Neural progenitor cell (in vitro differentiated cells): ENCODE data around the gene ABCA3.

Experiments
- CTCF ChIP-seq: fragments of 200-600 bp; sonication (generic); IDR thresholded peaks from 2 replicates; pipeline ENCODE4 v1.5.1; 2017; ENCODE audit warnings: antibody characterized with exemption, mild to moderate bottlenecking
- EZH2 ChIP-seq: fragments of 200-600 bp; sonication (generic); IDR thresholded peaks from 2 replicates; pipeline ENCODE4 v1.6.1; 2017; ENCODE audit warnings: antibody characterized with exemption, mild to moderate bottlenecking, moderate library complexity
- EZH2phosphoT487 ChIP-seq: fragments of 200-600 bp; sonication (generic); IDR thresholded peaks from 2 replicates; pipeline ENCODE4 v1.6.1; 2017; ENCODE audit warnings: antibody characterized with exemption

DNA sequence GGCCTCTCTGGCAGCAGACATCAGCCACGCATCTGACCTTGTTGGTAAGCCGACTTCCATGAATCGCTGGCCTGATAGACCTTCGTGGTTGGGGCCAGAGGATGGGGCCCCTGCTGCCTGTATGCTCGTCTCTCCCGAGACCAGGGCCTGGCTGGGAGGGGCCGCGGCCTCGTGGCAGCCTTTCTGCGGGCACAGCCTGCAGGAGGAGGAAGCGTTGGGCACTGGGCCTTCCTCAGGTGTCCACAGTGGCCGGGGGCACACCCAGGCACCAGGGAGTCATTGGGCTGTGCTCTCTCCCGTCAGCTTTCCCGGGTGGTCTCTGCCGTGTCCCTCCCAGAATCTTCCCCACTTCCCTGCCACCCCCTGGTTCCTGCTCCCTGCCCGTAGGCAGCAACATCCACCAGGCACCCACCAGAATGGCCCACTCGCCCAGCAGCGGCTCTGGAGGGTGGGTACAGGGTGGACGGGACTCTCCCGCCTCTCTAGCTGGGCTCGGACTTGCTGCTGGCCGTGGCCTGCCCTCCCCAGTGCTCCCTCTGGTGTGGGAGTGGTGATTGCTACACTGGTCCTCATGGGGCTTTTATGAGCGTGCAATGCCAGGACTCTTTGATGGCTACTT, 110.8 kb downstream of the ABCA3 start:
- TF ChIP-seq CTCF, result no peak
- no peak for TF ChIP-seq EZH2
- no peak for TF ChIP-seq EZH2phosphoT487
